ENCODE data around the gene UBE2D2. TPM values are rescaled to one million over a fixed set of nuclear protein-coding genes. Genes with fewer than 3 reads are reported as not detected.
"Not testable (repeated sequence)": the region's sequence is repeated elsewhere in the genome, so short reads cannot be mapped to it uniquely, and the experiment has no call there.

The UBE2D2 gene
- total RNA-seq, 4 donors from 2014 or later: 65.2 to 114 (median 85.6) TPM

DNA sequence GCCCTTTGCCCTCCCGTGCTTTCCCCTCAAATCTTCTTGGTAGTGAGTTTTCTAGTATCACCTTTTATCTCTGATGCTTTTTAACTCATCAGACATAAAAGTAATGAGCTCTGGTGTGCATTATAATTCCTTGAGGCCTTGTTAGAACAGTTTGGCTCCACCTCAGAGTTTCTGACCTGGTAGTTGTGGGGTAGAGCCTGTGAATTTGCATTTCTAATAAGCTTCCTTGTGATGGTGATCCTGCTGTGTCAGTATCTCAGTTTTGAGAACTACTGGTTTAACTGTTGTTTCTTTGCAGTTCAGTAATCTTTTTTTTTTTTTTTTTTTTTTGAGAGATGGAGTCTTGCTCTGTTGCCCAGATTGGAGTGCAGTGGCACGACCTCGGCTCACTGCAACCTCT is 31.1 kb downstream of the UBE2D2 start:
- Histone ChIP-seq H3K4me1 (peaks cover 0 to 35% (median 0%) of the 10 kb centered on the region in 3 donors), H3K9me3 (no peaks in the 10 kb centered on the region)
- WGBS, 2 donors (ENCODE audit: low coverage in 1 of 2): 89 to 100% methylated on average over 1 of the region's 3 CpGs

GRCh38 chr5:139593076-139593475 is 31.9 kb downstream of the UBE2D2 start:
- H3K4me3 ChIP-seq, H3K27me3 ChIP-seq, H3K36me3 ChIP-seq, H3K27ac ChIP-seq, H3K9me3 ChIP-seq, ATAC-seq: not testable (repeated sequence)
- peaks cover 0 to 29% (median 0%) of the 10 kb centered on the region in 3 donors for H3K4me1 ChIP-seq
- WGBS, 2 donors (ENCODE audit: low coverage in 1 of 2): 38 to 87% methylated on average over 1 to 8 of the region's 8 CpGs

More for the DNA sequence above, 31.1 kb downstream of the UBE2D2 start:
- TF ChIP-seq POLR2A (IDR thresholded peaks at IDR 0.05) (no peak), CTCF (IDR thresholded peaks at IDR 0.05) (no peak), POLR2AphosphoS5 (IDR thresholded peaks at IDR 0.05) (no peak), EP300 (IDR thresholded peaks at IDR 0.05) (no peak)
- H3K36me3 ChIP-seq: peaks cover 0 to 5% of the 10 kb centered on the region in 2 donors
- no peak for ATAC-seq
- H3K4me3 ChIP-seq: no peak overlapping the region
- H3K27me3 ChIP-seq: no peaks in the 10 kb centered on the region
- no peak overlapping the region for H3K27ac ChIP-seq

- H3K4me1 ChIP-seq: peaks cover 0 to 24% (median 0%) of the 10 kb centered on the region in 3 donors
- H3K9me3 ChIP-seq: no peaks in the 10 kb centered on the region
- no peaks in the 10 kb centered on the region for H3K27me3 ChIP-seq
- peaks cover 0 to 5% of the 10 kb centered on the region in 2 donors for H3K36me3 ChIP-seq
- ATAC-seq: no peak
- peak overlapping the region in 2 of 4 donors; percentile 10 to 19 for H3K27ac ChIP-seq
- H3K4me3 ChIP-seq: no peak overlapping the region
- WGBS, 2 donors (ENCODE audit: low coverage in 1 of 2): 14 to 23% methylated on average over 3 of the region's 3 CpGs
- TF ChIP-seq POLR2AphosphoS5 (IDR thresholded peaks at IDR 0.05): no peak
- TF ChIP-seq CTCF (IDR thresholded peaks at IDR 0.05): no peak
- no peak for TF ChIP-seq EP300 (IDR thresholded peaks at IDR 0.05)
- no peak for TF ChIP-seq POLR2A (IDR thresholded peaks at IDR 0.05)
Observed at GRCh38 chr5:139593716-139594319, 32.7 kb downstream of the UBE2D2 start.

DNA sequence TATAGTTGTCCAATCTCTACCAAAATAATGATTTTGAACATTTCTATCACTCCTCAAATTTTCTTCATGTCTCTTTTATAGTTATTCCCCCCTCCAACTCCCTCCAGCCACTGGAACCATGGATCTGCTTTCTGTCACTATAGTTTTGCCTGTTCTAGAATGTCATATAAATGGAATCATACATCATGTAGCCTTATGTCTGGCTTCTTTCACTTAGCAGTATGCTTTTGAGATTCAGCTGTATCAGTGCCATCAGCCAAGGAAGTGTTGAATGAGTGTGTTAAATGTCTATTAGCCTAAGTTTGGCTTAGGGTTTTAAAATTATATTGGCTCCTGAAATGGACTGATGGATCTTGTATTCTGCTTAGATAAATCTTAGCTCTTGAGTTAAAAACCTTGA is 36.0 kb downstream of the UBE2D2 start:
- no peaks in the 10 kb centered on the region for H3K9me3 ChIP-seq
- peaks cover 0 to 25% (median 0%) of the 10 kb centered on the region in 3 donors for H3K4me1 ChIP-seq
- H3K27ac ChIP-seq: no peak overlapping the region
- no peak for ATAC-seq
- no peak overlapping the region for H3K4me3 ChIP-seq
- no peak for TF ChIP-seq POLR2AphosphoS5 (IDR thresholded peaks at IDR 0.05)
- TF ChIP-seq POLR2A (IDR thresholded peaks at IDR 0.05): no peak
- no peak for TF ChIP-seq CTCF (IDR thresholded peaks at IDR 0.05)
- TF ChIP-seq EP300 (IDR thresholded peaks at IDR 0.05): no peak
- H3K36me3 ChIP-seq: peaks cover 0 to 22% of the 10 kb centered on the region in 2 donors
- H3K27me3 ChIP-seq: no peaks in the 10 kb centered on the region

GRCh38 chr5:139598601-139598965 is 37.4 kb downstream of the UBE2D2 start:
- not testable (repeated sequence) for ATAC-seq, H3K4me3 ChIP-seq, H3K27me3 ChIP-seq, H3K27ac ChIP-seq, H3K9me3 ChIP-seq
- Histone ChIP-seq H3K4me1 (peaks cover 0 to 24% (median 0%) of the 10 kb centered on the region in 3 donors), H3K36me3 (peaks cover 0 to 36% of the 10 kb centered on the region in 2 donors)
- WGBS, 2 donors (ENCODE audit: low coverage in 1 of 2): 95 to 100% methylated on average over 1 to 4 of the region's 5 CpGs

DNA sequence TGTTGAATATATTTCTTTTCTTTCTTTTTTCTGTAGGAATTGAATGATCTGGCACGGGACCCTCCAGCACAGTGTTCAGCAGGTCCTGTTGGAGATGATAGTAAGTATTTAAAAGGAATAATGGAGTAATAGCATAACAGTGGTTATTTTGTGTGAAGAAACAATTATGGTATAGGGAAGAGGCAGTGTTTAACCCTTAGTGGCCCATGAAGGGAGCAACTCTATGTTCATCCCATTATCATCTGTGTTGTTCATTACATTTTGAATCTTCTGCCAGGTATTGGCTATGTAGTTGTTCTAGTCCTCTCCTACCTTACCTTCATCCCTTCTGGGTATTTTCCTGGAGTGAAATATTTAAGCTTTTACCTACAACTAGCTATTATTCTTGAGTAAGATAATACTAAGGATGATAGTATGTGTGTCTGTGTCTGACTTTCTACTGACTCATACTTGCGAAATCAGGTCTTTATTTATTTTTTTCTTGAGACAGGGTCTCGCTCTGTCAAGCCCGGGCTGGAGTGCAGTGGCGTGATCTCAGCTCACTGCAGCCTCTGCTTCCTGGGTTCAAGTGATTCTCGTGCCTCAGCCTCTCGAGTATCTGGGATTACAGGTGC is 39.3 kb downstream of the UBE2D2 start:
- 90 to 91% methylated on average over 7 of the region's 7 CpGs for WGBS, 2 donors (ENCODE audit: low coverage in 1 of 2)
- H3K4me3 ChIP-seq: no peak overlapping the region
- H3K9me3 ChIP-seq: no peaks in the 10 kb centered on the region
- peaks cover 0 to 8% (median 0%) of the 10 kb centered on the region in 3 donors for H3K4me1 ChIP-seq
- TF ChIP-seq CTCF (IDR thresholded peaks at IDR 0.05): no peak
- TF ChIP-seq POLR2AphosphoS5 (IDR thresholded peaks at IDR 0.05): no peak
- no peak for TF ChIP-seq EP300 (IDR thresholded peaks at IDR 0.05)
- TF ChIP-seq POLR2A (IDR thresholded peaks at IDR 0.05): no peak
- H3K27me3 ChIP-seq: no peaks in the 10 kb centered on the region
- no peak for ATAC-seq
- H3K27ac ChIP-seq: no peak overlapping the region
- peaks cover 0 to 50% of the 10 kb centered on the region in 2 donors for H3K36me3 ChIP-seq

Measured in gastroesophageal sphincter (tissue), 4 donors.